ENCODE data around the gene APMAP.

APMAP gene

GRCh38 chr20:24992487-24993205, at the start of gene APMAP:
Gene APMAP, minus strand, starts transcription at chr20:24992751. Its CDS starts 63 bp downstream, at chr20:24992688.
- DNase-seq = peak; percentile 96 to 98
- TF ChIP-seq POLR2A (IDR thresholded peaks at IDR 0.05; ENCODE audit: low read length) = peak; percentile 98
- TF ChIP-seq GATA1 (IDR thresholded peaks at IDR 0.05; ENCODE audit: low read depth, low read length) = no peak

GRCh38 chr20:25041813-25042530, 49.4 kb upstream of the APMAP start:
- peak in 1 of 2 experiments; percentile 16 for DNase-seq
- TF ChIP-seq POLR2A (IDR thresholded peaks at IDR 0.05; ENCODE audit: low read length) (no peak), GATA1 (IDR thresholded peaks at IDR 0.05; ENCODE audit: low read depth, low read length) (no peak)

- peak; percentile 89 to 96 for DNase-seq
- TF ChIP-seq GATA1 (IDR thresholded peaks at IDR 0.05; ENCODE audit: low read depth, low read length) (no peak), POLR2A (IDR thresholded peaks at IDR 0.05; ENCODE audit: low read length) (peak; percentile 50)
These were observed 47.9 kb upstream of the APMAP start for GRCh38 chr20:25040438-25040831.

- DNase-seq = no peak
These were observed 47.3 kb upstream of the APMAP start for GRCh38 chr20:25039697-25040437.

GRCh38 chr20:25038591-25039015, 46.1 kb upstream of the APMAP start:
- DNase-seq = no peak
- TF ChIP-seq GATA1 (IDR thresholded peaks at IDR 0.05; ENCODE audit: low read depth, low read length) = no peak
- no peak for TF ChIP-seq POLR2A (IDR thresholded peaks at IDR 0.05; ENCODE audit: low read length)

More at GRCh38 chr20:25039697-25040437, 47.3 kb upstream of the APMAP start:
- TF ChIP-seq POLR2A (IDR thresholded peaks at IDR 0.05; ENCODE audit: low read length) (no peak), GATA1 (IDR thresholded peaks at IDR 0.05; ENCODE audit: low read depth, low read length) (no peak)

- DNase-seq = no peak
- TF ChIP-seq GATA1 (IDR thresholded peaks at IDR 0.05; ENCODE audit: low read depth, low read length) = no peak
- TF ChIP-seq POLR2A (IDR thresholded peaks at IDR 0.05; ENCODE audit: low read length) = no peak
These were observed 45.5 kb upstream of the APMAP start for GRCh38 chr20:25038103-25038410.

- DNase-seq = no peak
- TF ChIP-seq POLR2A (IDR thresholded peaks at IDR 0.05; ENCODE audit: low read length) (no peak), GATA1 (IDR thresholded peaks at IDR 0.05; ENCODE audit: low read depth, low read length) (no peak)
These were observed 44.9 kb upstream of the APMAP start for GRCh38 chr20:25037288-25038102.

- TF ChIP-seq GATA1 (IDR thresholded peaks at IDR 0.05; ENCODE audit: low read depth, low read length) = no peak
- no peak for TF ChIP-seq POLR2A (IDR thresholded peaks at IDR 0.05; ENCODE audit: low read length)
These were observed 43.9 kb upstream of the APMAP start for GRCh38 chr20:25036331-25036936.

GRCh38 chr20:25035921-25036320, 43.4 kb upstream of the APMAP start:
- TF ChIP-seq GATA1 (IDR thresholded peaks at IDR 0.05; ENCODE audit: low read depth, low read length) (no peak), POLR2A (IDR thresholded peaks at IDR 0.05; ENCODE audit: low read length) (no peak)
- DNase-seq = peak; percentile 18 to 29

More at GRCh38 chr20:25036331-25036936, 43.9 kb upstream of the APMAP start:
- DNase-seq = peak; percentile 23 to 32

- TF ChIP-seq POLR2A (IDR thresholded peaks at IDR 0.05; ENCODE audit: low read length) = no peak
- no peak for DNase-seq
These were observed 41.4 kb upstream of the APMAP start for GRCh38 chr20:25033924-25034300.

GRCh38 chr20:25033265-25033923, 40.8 kb upstream of the APMAP start:
- DNase-seq = peak; percentile 48 to 58
- TF ChIP-seq POLR2A (IDR thresholded peaks at IDR 0.05; ENCODE audit: low read length) = no peak
- no peak for TF ChIP-seq GATA1 (IDR thresholded peaks at IDR 0.05; ENCODE audit: low read depth, low read length)

- no peak for TF ChIP-seq GATA1 (IDR thresholded peaks at IDR 0.05; ENCODE audit: low read depth, low read length)
- no peak for TF ChIP-seq POLR2A (IDR thresholded peaks at IDR 0.05; ENCODE audit: low read length)
These were observed 40.1 kb upstream of the APMAP start for GRCh38 chr20:25032478-25033264.

More at GRCh38 chr20:25032478-25033264, 40.1 kb upstream of the APMAP start:
- DNase-seq = no peak
